Stomach smooth muscle (tissue), 2 donors: ENCODE data around the gene SEMA5A.

Experiments
- H3K27ac ChIP-seq: one replicate; pipeline ENCODE4 v1.7.0; 2013; ENCODE audit warnings: mild to moderate bottlenecking, low read length, inconsistent platforms
- H3K27me3 ChIP-seq, 2 donors: one replicate each; pipeline ENCODE4 v1.7.0; 2013; ENCODE audit warnings: low read length in 2 of 2; ENCODE audit not compliant: insufficient read depth in 2 of 2, control insufficient read depth in 1 of 2
- H3K36me3 ChIP-seq, 2 donors: one replicate each; pipeline ENCODE4 v1.7.0; 2013; ENCODE audit warnings: low read length in 2 of 2; ENCODE audit not compliant: control insufficient read depth in 2 of 2, insufficient read depth in 2 of 2
- H3K4me1 ChIP-seq: one replicate; pipeline ENCODE4 v1.7.0; 2013; ENCODE audit warnings: low read length; ENCODE audit not compliant: control insufficient read depth, insufficient read depth
- H3K4me3 ChIP-seq, 2 donors: one replicate each; pipeline ENCODE4 v1.7.0; 2013; ENCODE audit warnings: low read length in 2 of 2
- H3K9ac ChIP-seq, 2 donors: one replicate each; pipeline ENCODE4 v1.7.0; 2013; ENCODE audit warnings: low read length in 2 of 2, mild to moderate bottlenecking in 1 of 2
- H3K9me3 ChIP-seq, 2 donors: one replicate each; pipeline ENCODE4 v1.7.0; 2013; ENCODE audit warnings: low read length in 2 of 2; ENCODE audit not compliant: control insufficient read depth in 2 of 2
- donor health status: healthy.
- donor health status: Pancreatic carcinoma.

SEMA5A gene

DNA sequence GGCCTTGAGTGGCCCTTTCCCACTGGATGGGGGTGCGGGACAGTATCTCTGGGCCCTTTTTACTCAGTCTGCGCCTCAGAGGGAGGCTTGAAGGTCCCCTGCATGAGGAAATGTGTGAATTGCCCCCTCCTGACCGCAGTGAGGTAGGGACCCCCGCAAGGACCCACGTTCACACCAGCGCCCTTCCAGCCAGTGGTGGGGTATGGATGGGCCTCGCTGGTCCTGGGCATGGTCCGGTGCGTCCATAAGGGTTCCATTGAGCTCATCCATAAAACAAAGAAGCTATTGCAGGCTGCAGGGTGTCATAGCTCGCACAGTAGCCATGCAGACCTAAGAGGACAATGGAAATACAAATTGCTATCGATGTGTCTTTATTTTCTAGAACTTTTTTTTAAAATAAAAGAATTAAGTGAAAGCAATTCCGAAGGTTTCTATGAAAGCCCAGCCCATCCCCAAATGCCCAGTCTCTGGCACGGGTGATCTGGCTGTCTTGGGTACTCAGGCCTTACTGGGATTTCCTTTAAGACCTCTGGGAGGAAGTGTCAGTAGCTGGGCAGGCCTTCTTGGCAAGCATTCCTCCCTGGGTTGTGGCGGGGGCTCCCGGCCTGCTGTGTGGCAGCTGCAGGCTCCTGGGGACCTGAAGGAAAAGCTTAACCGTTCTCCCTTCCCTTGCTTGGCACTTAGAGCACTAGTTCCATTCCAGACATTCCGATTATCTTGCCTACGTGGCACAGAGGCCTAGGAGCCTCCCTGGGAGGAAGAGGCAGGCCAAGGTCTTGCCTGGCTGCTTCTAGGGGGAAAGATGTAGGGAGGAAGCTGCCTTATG is 1.5 kb upstream of the SEMA5A start:
- no peaks in the 10 kb centered on the region for H3K9me3 ChIP-seq
- no peak overlapping the region for H3K27ac ChIP-seq
- H3K9ac ChIP-seq = peak overlapping the region in 1 of 2 donors; percentile 40
- H3K36me3 ChIP-seq = no peaks in the 10 kb centered on the region
- H3K4me3 ChIP-seq = peak overlapping the region; percentile 27 to 77
- H3K27me3 ChIP-seq = peaks cover 0 to 2% of the 10 kb centered on the region in 2 donors
- H3K4me1 ChIP-seq = peaks cover 28% of the 10 kb centered on the region

GRCh38 chr5:9545136-9545991 is 511 bp downstream of the SEMA5A start:
- Histone ChIP-seq H3K9ac (no peak overlapping the region), H3K9me3 (no peaks in the 10 kb centered on the region), H3K36me3 (no peaks in the 10 kb centered on the region), H3K27ac (no peak overlapping the region), H3K4me1 (peaks cover 28% of the 10 kb centered on the region), H3K4me3 (peak overlapping the region; percentile 77 to 78), H3K27me3 (peaks cover 0 to 2% of the 10 kb centered on the region in 2 donors)

DNA sequence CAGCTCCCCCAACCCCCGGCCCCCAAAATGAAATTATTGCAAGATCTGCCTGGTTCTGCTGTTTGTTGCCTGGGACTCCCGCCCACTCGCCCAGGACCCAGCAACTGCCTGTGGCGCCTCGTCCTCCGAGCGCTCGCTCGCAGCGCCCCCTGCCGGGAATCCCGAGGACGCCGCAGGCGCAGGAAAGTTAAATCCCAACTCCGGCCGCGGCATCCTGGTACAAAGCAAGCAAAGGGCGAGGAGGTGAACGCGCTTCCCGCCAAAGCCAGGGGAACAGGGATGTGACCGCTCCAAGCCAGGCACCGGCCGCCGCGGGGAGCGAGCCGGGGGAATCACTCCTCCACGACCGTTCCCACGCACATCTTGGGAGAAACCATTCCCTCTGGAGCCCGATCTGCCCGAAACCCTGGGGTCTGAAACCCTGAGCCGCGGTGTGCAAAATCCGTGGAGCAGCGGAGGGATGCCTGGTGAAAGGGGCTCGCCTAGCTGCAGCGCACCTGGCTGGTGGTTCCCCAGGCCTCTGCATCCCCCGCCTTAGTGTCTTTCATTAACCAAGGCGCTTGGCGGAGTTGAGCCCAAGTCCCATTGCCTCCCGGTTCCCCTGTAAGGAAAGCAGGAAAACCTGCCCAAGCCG is 1.3 kb downstream of the SEMA5A start:
- H3K9ac ChIP-seq = peak overlapping the region; percentile 21 to 38
- no peaks in the 10 kb centered on the region for H3K36me3 ChIP-seq
- H3K27ac ChIP-seq = no peak overlapping the region
- H3K4me1 ChIP-seq = peaks cover 28% of the 10 kb centered on the region
- peaks cover 0 to 2% of the 10 kb centered on the region in 2 donors for H3K27me3 ChIP-seq
- H3K4me3 ChIP-seq = peak overlapping the region; percentile 77 to 78
- H3K9me3 ChIP-seq = no peaks in the 10 kb centered on the region

DNA sequence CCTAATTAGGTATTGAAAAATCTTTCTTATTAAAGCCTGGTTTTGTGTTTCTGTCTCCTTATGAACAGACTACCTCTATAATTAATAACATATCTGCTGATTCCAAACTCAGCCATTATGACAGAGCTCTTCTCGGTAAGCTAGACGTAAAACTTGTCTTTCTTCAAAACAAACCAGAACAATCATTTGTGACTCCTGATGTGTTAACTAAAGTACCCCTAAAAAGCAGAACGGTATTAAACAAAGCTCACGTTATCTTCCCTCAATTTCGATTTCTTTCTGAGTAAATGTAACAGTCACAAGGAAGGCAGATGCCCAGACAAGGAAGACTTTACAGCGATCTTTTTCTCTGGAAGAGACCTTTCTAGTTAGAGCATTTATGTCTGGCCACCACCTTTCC is 1.8 kb downstream of the SEMA5A start:
- no peaks in the 10 kb centered on the region for H3K36me3 ChIP-seq
- H3K4me3 ChIP-seq = peak overlapping the region; percentile 77 to 78
- peaks cover 0 to 2% of the 10 kb centered on the region in 2 donors for H3K27me3 ChIP-seq
- no peaks in the 10 kb centered on the region for H3K9me3 ChIP-seq
- peaks cover 28% of the 10 kb centered on the region for H3K4me1 ChIP-seq
- H3K27ac ChIP-seq = no peak overlapping the region
- H3K9ac ChIP-seq = peak overlapping the region in 1 of 2 donors; percentile 38

- Histone ChIP-seq H3K27me3 (peaks cover 2% of the 10 kb centered on the region in 2 donors), H3K4me3 (no peak overlapping the region), H3K36me3 (no peaks in the 10 kb centered on the region), H3K9me3 (no peaks in the 10 kb centered on the region), H3K9ac (no peak overlapping the region), H3K4me1 (peaks cover 28% of the 10 kb centered on the region), H3K27ac (no peak overlapping the region)
Observed at GRCh38 chr5:9543311-9543920, 2.5 kb downstream of the SEMA5A start.

- no peak overlapping the region for H3K27ac ChIP-seq
- peaks cover 16% of the 10 kb centered on the region for H3K4me1 ChIP-seq
- H3K9me3 ChIP-seq = no peaks in the 10 kb centered on the region
- no peak overlapping the region for H3K4me3 ChIP-seq
- H3K27me3 ChIP-seq = peaks cover 2% of the 10 kb centered on the region in 2 donors
- no peak overlapping the region for H3K9ac ChIP-seq
- no peaks in the 10 kb centered on the region for H3K36me3 ChIP-seq
Observed at GRCh38 chr5:9540791-9541190, 5.1 kb downstream of the SEMA5A start.

DNA sequence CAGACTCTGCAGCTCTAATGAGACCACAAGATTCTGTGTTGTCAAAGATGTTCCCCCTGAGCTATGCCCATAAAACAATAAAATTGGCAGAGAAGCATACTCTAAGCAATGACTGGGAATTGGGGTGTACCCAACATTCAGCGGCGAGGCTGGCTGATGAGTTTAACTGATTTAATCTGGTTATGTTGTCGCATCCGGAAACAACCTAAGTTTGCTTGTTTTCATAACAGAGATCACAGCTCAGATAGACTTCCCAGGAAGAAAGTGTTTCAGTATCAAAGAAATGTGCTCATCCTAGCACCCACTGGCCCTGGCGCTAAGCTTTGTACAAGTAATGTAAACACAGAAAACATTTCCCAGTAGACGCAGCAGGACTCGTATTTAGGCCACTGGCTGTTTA is 7.4 kb downstream of the SEMA5A start:
- H3K9me3 ChIP-seq = no peaks in the 10 kb centered on the region
- H3K4me3 ChIP-seq = no peak overlapping the region
- H3K4me1 ChIP-seq = peaks cover 2% of the 10 kb centered on the region
- H3K27me3 ChIP-seq = peaks cover 0 to 5% of the 10 kb centered on the region in 2 donors
- H3K36me3 ChIP-seq = no peaks in the 10 kb centered on the region
- no peak overlapping the region for H3K9ac ChIP-seq
- no peak overlapping the region for H3K27ac ChIP-seq

DNA sequence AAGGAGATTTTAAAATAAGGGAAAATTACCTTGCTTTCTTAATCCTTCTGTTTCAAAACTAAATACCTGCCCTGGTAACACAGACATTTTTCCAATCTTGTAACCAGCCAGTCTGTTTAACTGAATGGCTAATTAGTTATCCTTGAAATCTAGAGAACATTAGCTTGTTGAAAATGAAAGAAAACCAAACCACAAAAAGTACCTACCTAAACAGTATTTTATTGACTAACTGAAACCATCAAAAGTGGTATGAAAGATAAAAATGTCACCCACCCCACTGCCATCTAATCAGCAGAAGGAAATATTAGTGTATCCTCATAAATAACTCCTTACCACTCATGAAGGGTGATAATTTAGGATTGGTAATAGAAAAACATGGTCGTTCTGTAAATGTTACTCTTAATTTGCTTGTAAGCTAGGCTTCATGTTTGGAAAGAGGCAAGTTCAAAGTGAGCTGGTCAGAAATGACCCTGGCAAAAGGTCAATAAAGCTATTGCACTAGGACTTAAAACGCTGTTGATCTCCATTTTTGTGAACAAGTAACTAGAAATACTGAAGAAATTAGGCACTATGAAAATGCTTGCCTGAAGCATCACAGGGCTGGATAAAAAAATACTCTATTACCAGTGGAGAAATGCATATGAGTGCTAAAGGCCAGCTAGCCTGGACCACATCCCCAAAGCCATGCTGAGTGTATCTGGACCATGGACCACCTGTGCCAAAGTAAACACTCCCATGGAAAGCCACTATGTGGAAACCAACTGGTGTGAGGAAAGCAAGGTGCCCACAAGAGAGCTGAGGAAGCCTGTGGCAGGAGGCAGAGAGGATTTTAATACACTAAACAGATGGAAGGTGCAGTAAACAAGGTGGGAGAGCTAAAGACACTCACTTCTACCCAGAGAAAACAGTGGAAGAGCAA is 8.4 kb downstream of the SEMA5A start:
- H3K9me3 ChIP-seq = no peaks in the 10 kb centered on the region
- no peak overlapping the region for H3K27ac ChIP-seq
- no peak overlapping the region for H3K9ac ChIP-seq
- peaks cover 2% of the 10 kb centered on the region for H3K4me1 ChIP-seq
- H3K36me3 ChIP-seq = no peaks in the 10 kb centered on the region
- H3K27me3 ChIP-seq = peaks cover 0 to 5% of the 10 kb centered on the region in 2 donors
- H3K4me3 ChIP-seq = no peak overlapping the region

DNA sequence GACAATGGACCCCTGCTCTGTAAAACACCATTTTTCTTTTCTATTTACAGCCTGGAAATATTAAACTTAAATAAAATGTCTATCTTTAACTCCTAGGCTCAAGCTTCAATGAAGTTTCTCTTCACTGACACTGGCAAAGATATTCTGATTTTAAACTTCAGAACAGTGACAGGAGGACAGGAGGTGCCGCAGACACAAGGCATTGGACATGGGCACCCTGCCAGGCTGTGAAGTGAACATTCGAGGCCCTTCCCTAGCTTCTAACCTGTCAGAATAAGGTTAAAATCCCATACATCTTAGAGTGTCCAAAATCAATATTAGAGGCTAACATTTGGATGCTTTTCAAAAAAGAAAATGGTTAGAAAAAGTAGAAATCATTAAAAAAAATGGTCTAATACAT is 9.2 kb downstream of the SEMA5A start:
- no peak overlapping the region for H3K27ac ChIP-seq
- H3K27me3 ChIP-seq = peaks cover 0 to 5% of the 10 kb centered on the region in 2 donors
- no peak overlapping the region for H3K9ac ChIP-seq
- no peaks in the 10 kb centered on the region for H3K36me3 ChIP-seq
- H3K9me3 ChIP-seq = no peaks in the 10 kb centered on the region
- peaks cover 2% of the 10 kb centered on the region for H3K4me1 ChIP-seq
- H3K4me3 ChIP-seq = no peak overlapping the region
